ENCODE results near the gene SELPLG. TPM values are rescaled to one million over a fixed set of nuclear protein-coding genes. Genes with fewer than 3 reads are reported as not detected.

SELPLG gene
- total RNA-seq, 1 donor from 2014 or later = 1.6 TPM

GRCh38 chr12:108644811-108645120 is 11.1 kb upstream of the SELPLG start:
- no peaks in the 10 kb centered on the region for H3K9me3 Mint-ChIP-seq (ENCODE audit: unreplicated experiment)
- peaks cover 43% of the 10 kb centered on the region for H3K4me1 Mint-ChIP-seq (ENCODE audit: unreplicated experiment)
- DNase-seq (ENCODE audit: low spot score) = no peak
- H3K27me3 Mint-ChIP-seq (ENCODE audit: unreplicated experiment) = peaks cover 13% of the 10 kb centered on the region
- no peak overlapping the region for H3K27ac Mint-ChIP-seq (ENCODE audit: unreplicated experiment)
- peak overlapping the region; percentile 56 for H3K4me3 Mint-ChIP-seq (ENCODE audit: unreplicated experiment)
- H3K36me3 Mint-ChIP-seq (ENCODE audit: low read depth, unreplicated experiment) = peaks cover 53% of the 10 kb centered on the region
- TF ChIP-seq, protein P1, sequence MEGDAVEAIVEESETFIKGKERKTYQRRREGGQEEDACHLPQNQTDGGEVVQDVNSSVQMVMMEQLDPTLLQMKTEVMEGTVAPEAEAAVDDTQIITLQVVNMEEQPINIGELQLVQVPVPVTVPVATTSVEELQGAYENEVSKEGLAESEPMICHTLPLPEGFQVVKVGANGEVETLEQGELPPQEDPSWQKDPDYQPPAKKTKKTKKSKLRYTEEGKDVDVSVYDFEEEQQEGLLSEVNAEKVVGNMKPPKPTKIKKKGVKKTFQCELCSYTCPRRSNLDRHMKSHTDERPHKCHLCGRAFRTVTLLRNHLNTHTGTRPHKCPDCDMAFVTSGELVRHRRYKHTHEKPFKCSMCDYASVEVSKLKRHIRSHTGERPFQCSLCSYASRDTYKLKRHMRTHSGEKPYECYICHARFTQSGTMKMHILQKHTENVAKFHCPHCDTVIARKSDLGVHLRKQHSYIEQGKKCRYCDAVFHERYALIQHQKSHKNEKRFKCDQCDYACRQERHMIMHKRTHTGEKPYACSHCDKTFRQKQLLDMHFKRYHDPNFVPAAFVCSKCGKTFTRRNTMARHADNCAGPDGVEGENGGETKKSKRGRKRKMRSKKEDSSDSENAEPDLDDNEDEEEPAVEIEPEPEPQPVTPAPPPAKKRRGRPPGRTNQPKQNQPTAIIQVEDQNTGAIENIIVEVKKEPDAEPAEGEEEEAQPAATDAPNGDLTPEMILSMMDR (IDR thresholded peaks at IDR 0.05; ENCODE audit: unreplicated experiment) = no peak

GRCh38 chr12:108643941-108644810 is 10.5 kb upstream of the SELPLG start:
- H3K27ac Mint-ChIP-seq (ENCODE audit: unreplicated experiment) = no peak overlapping the region
- no peaks in the 10 kb centered on the region for H3K9me3 Mint-ChIP-seq (ENCODE audit: unreplicated experiment)
- peak overlapping the region; percentile 56 for H3K4me3 Mint-ChIP-seq (ENCODE audit: unreplicated experiment)
- DNase-seq (ENCODE audit: low spot score) = no peak
- TF ChIP-seq, protein P1 (IDR thresholded peaks at IDR 0.05; ENCODE audit: unreplicated experiment) = no peak
- H3K27me3 Mint-ChIP-seq (ENCODE audit: unreplicated experiment) = peaks cover 13% of the 10 kb centered on the region
- H3K36me3 Mint-ChIP-seq (ENCODE audit: low read depth, unreplicated experiment) = peaks cover 51% of the 10 kb centered on the region
- H3K4me1 Mint-ChIP-seq (ENCODE audit: unreplicated experiment) = peaks cover 49% of the 10 kb centered on the region

GRCh38 chr12:108642899-108643654 is 9.4 kb upstream of the SELPLG start:
- Mint-ChIP-seq H3K27me3 (ENCODE audit: unreplicated experiment) (peaks cover 13% of the 10 kb centered on the region), H3K4me3 (ENCODE audit: unreplicated experiment) (no peak overlapping the region), H3K36me3 (ENCODE audit: low read depth, unreplicated experiment) (peaks cover 44% of the 10 kb centered on the region), H3K9me3 (ENCODE audit: unreplicated experiment) (no peaks in the 10 kb centered on the region), H3K27ac (ENCODE audit: unreplicated experiment) (no peak overlapping the region), H3K4me1 (ENCODE audit: unreplicated experiment) (peaks cover 57% of the 10 kb centered on the region)
- DNase-seq (ENCODE audit: low spot score) = no peak
- TF ChIP-seq, protein P1 (IDR thresholded peaks at IDR 0.05; ENCODE audit: unreplicated experiment) = no peak

- H3K4me1 Mint-ChIP-seq (ENCODE audit: unreplicated experiment) = peaks cover 55% of the 10 kb centered on the region
- TF ChIP-seq, protein P1 (IDR thresholded peaks at IDR 0.05; ENCODE audit: unreplicated experiment) = no peak
- H3K9me3 Mint-ChIP-seq (ENCODE audit: unreplicated experiment) = no peaks in the 10 kb centered on the region
- H3K27me3 Mint-ChIP-seq (ENCODE audit: unreplicated experiment) = peaks cover 13% of the 10 kb centered on the region
- H3K36me3 Mint-ChIP-seq (ENCODE audit: low read depth, unreplicated experiment) = peaks cover 38% of the 10 kb centered on the region
- peak overlapping the region; percentile 58 for H3K4me3 Mint-ChIP-seq (ENCODE audit: unreplicated experiment)
- peak overlapping the region; percentile 23 for H3K27ac Mint-ChIP-seq (ENCODE audit: unreplicated experiment)
- DNase-seq (ENCODE audit: low spot score) = no peak
These were observed 8.7 kb upstream of the SELPLG start for GRCh38 chr12:108642269-108642870.

Data from endothelial cell (in vitro differentiated cells).